A549 (cell line): Measurements from ENCODE around the gene SULF2. TPM values are rescaled to one million over a fixed set of nuclear protein-coding genes. Genes with fewer than 3 reads are reported as not detected.

Experiments
- ATAC-seq, 2 experiments: fragments of 200-7000 bp in 1 of 2; fragments of >200 bp in 1 of 2; cut with Nextera tagmentation in 1 of 2; cut with Tn5 transposase in 1 of 2; 3 replicates each; pipeline versions ENCODE4 v1.8.0 to v1.9.1; 2018 to 2020; ENCODE audit warnings: mild to moderate bottlenecking in 1 of 2, moderate library complexity in 1 of 2
- CTCF ChIA-PET: fragments of 300-600 bp; sonication (Branson Sonifier 250); formaldehyde crosslinking; extraction: SDS; loops from one replicate; lab custom pipeline; 2021; ENCODE audit warnings: antibody characterized with exemption, inconsistent platforms; lab: Yijun Ruan, JAX
- POLR2A ChIA-PET: fragments of 350-600 bp; formaldehyde crosslinking; extraction: SDS; loops from one replicate; lab custom pipeline; 2021; ENCODE audit warnings: antibody characterized with exemption, inconsistent platforms; lab: Yijun Ruan, JAX
- DNase-seq, 2 experiments: peaks; one replicate each; pipeline versions ENCODE4 v3.0.0 to v3.0.0-alpha.2; 2011 to 2016; ENCODE audit warnings: low read depth in 1 of 2, low spot score in 1 of 2
- FAIRE-seq: peaks from 2 replicates; lab custom pipeline; 2011; peaks lifted over from hg19 to GRCh38; lab: Jason Lieb, UNC
- H3K27ac ChIP-seq, 2 experiments: fragments of >200 bp; sonication (Bioruptor Twin); formaldehyde crosslinking; 3 replicates each; pipeline ENCODE4 v1.5.1; 2016 to 2017
- H3K4me1 ChIP-seq: fragments of >200 bp; sonication (Bioruptor Twin); formaldehyde crosslinking; 3 replicates; pipeline ENCODE4 v1.6.1; 2016
- H3K4me2 ChIP-seq: fragments of >200 bp; sonication (Bioruptor Twin); formaldehyde crosslinking; 3 replicates; pipeline ENCODE4 v1.6.1; 2016
- H3K4me3 ChIP-seq: fragments of >200 bp; sonication (Bioruptor Twin); formaldehyde crosslinking; 3 replicates; pipeline ENCODE4 v1.5.1; 2016
- H3K9me3 ChIP-seq: fragments of >200 bp; sonication (Bioruptor Twin); formaldehyde crosslinking; 3 replicates; pipeline ENCODE4 v1.6.1; 2016
- BHLHE40 ChIP-seq: IDR thresholded peaks from 2 replicates; pipeline ENCODE4 v1.6.1; 2012; ENCODE audit warnings: low read depth, low read length, inconsistent platforms
- CBX2 ChIP-seq: fragments of 200-600 bp; sonication (generic); IDR thresholded peaks from 2 replicates; pipeline ENCODE4 v1.6.1; 2016; ENCODE audit warnings: low read depth, mild to moderate bottlenecking, borderline replicate concordance
- CHD2 ChIP-seq: fragments of 150-350 bp; IDR thresholded peaks from 2 replicates; pipeline ENCODE4 v1.6.1; 2014; ENCODE audit warnings: low read length; ENCODE audit not compliant: partially characterized antibody
- HDAC2 ChIP-seq: fragments of 200-600 bp; sonication (generic); IDR thresholded peaks from 2 replicates; pipeline ENCODE4 v1.6.1; 2016
- KDM1A ChIP-seq: fragments of 200-600 bp; sonication (generic); IDR thresholded peaks from 2 replicates; pipeline ENCODE4 v1.6.1; 2016; ENCODE audit warnings: low read depth, mild to moderate bottlenecking
- MAFK ChIP-seq: fragments of 450-650 bp; IDR thresholded peaks from 2 replicates; pipeline ENCODE4 v1.6.1; 2014; ENCODE audit not compliant: partially characterized antibody
- NFE2L2 ChIP-seq: fragments of 150-350 bp; conservative IDR thresholded peaks from 2 replicates; pipeline ENCODE4 v1.6.1; 2014; ENCODE audit warnings: low read length
- NPAS2 ChIP-seq: fragments of 250-450 bp; sonication (Bioruptor Pico); IDR thresholded peaks from 2 replicates; pipeline ENCODE4 v1.8.0; 2022; ENCODE audit warnings: mild to moderate bottlenecking, moderate library complexity, borderline replicate concordance
- POLR2A ChIP-seq: IDR thresholded peaks from 2 replicates; pipeline ENCODE4 v1.6.1; 2012; ENCODE audit warnings: mild to moderate bottlenecking, low read length
- RAD21 ChIP-seq, 2 experiments: fragments of >200 bp in 1 of 2; sonication (Bioruptor Twin) in 1 of 2; formaldehyde crosslinking in 1 of 2; IDR thresholded peaks in 1 of 2; conservative IDR thresholded peaks in 1 of 2; 2 replicates in 1 of 2; 3 replicates in 1 of 2; pipeline ENCODE4 v1.6.1; 2012 to 2018; ENCODE audit warnings: inconsistent platforms in 1 of 2
- RARB ChIP-seq: fragments of 250-450 bp; sonication (Bioruptor Pico); IDR thresholded peaks from 2 replicates; pipeline ENCODE4 v1.8.0; 2021; ENCODE audit warnings: mild to moderate bottlenecking, moderate library complexity
- RCOR1 ChIP-seq: fragments of 150-350 bp; IDR thresholded peaks from 2 replicates; pipeline ENCODE4 v1.6.1; 2014; ENCODE audit warnings: antibody characterized with exemption, low read length, low read depth
- RFX5 ChIP-seq: fragments of 450-650 bp; IDR thresholded peaks from 2 replicates; pipeline ENCODE4 v1.7.1; 2014; ENCODE audit warnings: antibody characterized with exemption, mild to moderate bottlenecking, moderate library complexity
- SMC3 ChIP-seq: fragments of >200 bp; sonication (Bioruptor Twin); formaldehyde crosslinking; IDR thresholded peaks from 3 replicates; pipeline ENCODE4 v1.6.1; 2018; ENCODE audit warnings: inconsistent platforms
- ZSCAN20 ChIP-seq: fragments of 250-450 bp; sonication (Bioruptor Pico); IDR thresholded peaks from 2 replicates; pipeline ENCODE4 v1.8.0; 2022; ENCODE audit warnings: mild to moderate bottlenecking, moderate library complexity
- WGBS: methylation state at CpG from one replicate; pipeline ENCODE4 v1.1.6; 2017; ENCODE audit errors: missing lambda C conversion rate; 5-methylcytosine and 5-hydroxymethylcytosine counted together
- polyA plus RNA-seq, 4 experiments: library from polyadenylated mRNA; depleted of rRNA in 3 of 4; stranded (reverse); fragments of >200 nt; fragmentation: RNase III in 1 of 4; extraction: RNeasy Plus Mini Kit Qiagen cat#74134 plus additional on column Dnase treatment in 1 of 4; gene quantifications; 2 replicates in 3 of 4; 3 replicates in 1 of 4; pipeline ENCODE4 v1.2.3, GENCODE V29; 2011 to 2017
- TF ChIP-seq, protein P1 (sequence below): IDR thresholded peaks from 2 replicates; pipeline ENCODE4 v1.6.1; 2012
- TF ChIP-seq, protein P2 (sequence below): fragments of >200 bp; sonication (Bioruptor Twin); formaldehyde crosslinking; IDR thresholded peaks from 2 replicates; pipeline ENCODE4 v1.6.1; 2016
- TF ChIP-seq, protein P3 (sequence below): IDR thresholded peaks from 2 replicates; pipeline ENCODE4 v1.6.1; 2012
- TF ChIP-seq, protein P4 (sequence below): fragments of 150-350 bp; IDR thresholded peaks from 2 replicates; pipeline ENCODE4 v1.6.1; 2014; ENCODE audit warnings: low read depth, mild to moderate bottlenecking, low read length

SULF2 gene
- polyA plus RNA-seq, 2 of the 4 experiments (the other 2 are of a cell fraction), result 5.8 to 16.8 TPM

DNA sequence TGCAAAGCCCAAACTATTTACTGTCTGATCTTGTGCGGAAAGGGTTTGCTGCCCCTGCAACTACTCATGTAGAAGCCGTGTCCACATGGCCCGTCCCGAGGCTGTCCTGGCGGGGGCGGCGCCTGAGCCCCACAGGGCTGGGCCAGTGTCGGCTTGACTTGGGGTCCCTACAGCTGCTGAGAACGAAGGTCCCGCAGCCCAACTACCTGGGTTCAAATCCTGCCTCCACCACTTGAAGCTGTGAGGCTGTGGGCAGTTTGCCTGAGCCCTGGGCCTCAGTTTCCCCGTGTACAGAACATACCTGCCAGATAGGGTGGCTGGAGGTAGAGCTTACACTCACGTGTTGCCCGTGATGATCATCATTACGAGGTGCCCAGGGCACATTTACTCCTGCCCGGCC, 111.1 kb downstream of the SULF2 start:
- no peaks in the 10 kb centered on the region for H3K4me1 ChIP-seq
- 84% methylated on average over 11 of the region's 15 CpGs for whole genome bisulfite sequencing
- no peak overlapping the region for H3K4me3 ChIP-seq
- FAIRE-seq, result no peak
- ChIA-PET POLR2A (no interaction called here), CTCF (interaction anchor here (1.0 to 13.2 kb wide), 6 partner anchors 12 to 956 kb away, joined by 3 to 232 read pairs (median 36); no protein-coding TSS in a partner anchor)
- no peak for ATAC-seq
- no peak overlapping the region for H3K27ac ChIP-seq
- TF ChIP-seq ZSCAN20 (CRISPR knock-in tag), result no peak
- TF ChIP-seq SMC3, result no peak
- TF ChIP-seq, protein P1, sequence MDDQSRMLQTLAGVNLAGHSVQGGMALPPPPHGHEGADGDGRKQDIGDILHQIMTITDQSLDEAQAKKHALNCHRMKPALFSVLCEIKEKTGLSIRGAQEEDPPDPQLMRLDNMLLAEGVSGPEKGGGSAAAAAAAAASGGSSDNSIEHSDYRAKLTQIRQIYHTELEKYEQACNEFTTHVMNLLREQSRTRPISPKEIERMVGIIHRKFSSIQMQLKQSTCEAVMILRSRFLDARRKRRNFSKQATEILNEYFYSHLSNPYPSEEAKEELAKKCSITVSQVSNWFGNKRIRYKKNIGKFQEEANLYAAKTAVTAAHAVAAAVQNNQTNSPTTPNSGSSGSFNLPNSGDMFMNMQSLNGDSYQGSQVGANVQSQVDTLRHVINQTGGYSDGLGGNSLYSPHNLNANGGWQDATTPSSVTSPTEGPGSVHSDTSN, result no peak
- no peak for TF ChIP-seq POLR2A
- TF ChIP-seq, protein P2, sequence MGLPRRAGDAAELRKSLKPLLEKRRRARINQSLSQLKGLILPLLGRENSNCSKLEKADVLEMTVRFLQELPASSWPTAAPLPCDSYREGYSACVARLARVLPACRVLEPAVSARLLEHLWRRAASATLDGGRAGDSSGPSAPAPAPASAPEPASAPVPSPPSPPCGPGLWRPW, result no peak
- no peak for TF ChIP-seq CBX2
- no peak for TF ChIP-seq KDM1A
- no peak for TF ChIP-seq RFX5
- no peak for TF ChIP-seq RAD21 (conservative IDR thresholded peaks at IDR 0.05 in 1 of 2, IDR thresholded peaks at IDR 0.05 in 1 of 2)
- DNase-seq, result no peak
- no peaks in the 10 kb centered on the region for H3K9me3 ChIP-seq
- no peak overlapping the region for H3K4me2 ChIP-seq

DNA sequence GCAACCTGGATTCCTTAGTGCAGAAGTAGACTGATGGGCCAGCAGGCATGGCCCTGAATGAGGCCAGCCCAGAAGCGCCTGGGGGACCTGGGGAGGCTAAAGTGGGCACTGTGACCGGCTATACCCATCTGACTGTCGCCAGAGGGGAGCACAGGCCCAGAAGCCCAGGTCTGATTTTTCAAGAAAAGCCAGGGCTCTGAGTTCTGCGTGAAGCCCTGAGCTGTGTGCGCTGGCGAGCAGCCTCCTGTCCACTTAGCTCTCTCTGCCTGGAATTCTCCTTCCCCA, 111.7 kb downstream of the SULF2 start:
- Histone ChIP-seq H3K9me3 (no peaks in the 10 kb centered on the region), H3K27ac (no peak overlapping the region), H3K4me2 (no peak overlapping the region), H3K4me3 (no peak overlapping the region), H3K4me1 (no peaks in the 10 kb centered on the region)
- FAIRE-seq (no peak), DNase-seq (no peak), ATAC-seq (no peak)
- ChIA-PET POLR2A (no interaction called here), CTCF (interaction anchor here (1.0 to 13.2 kb wide), 6 partner anchors 10 to 949 kb away, joined by 4 to 232 read pairs (median 39); no protein-coding TSS in a partner anchor)
- 67% methylated on average over 6 of the region's 6 CpGs for WGBS
- TF ChIP-seq, protein P1, result no peak
- TF ChIP-seq NPAS2 (CRISPR knock-in tag), result no peak
- no peak for TF ChIP-seq CHD2
- TF ChIP-seq MAFK, result no peak
- TF ChIP-seq POLR2A, result no peak
- no peak for TF ChIP-seq SMC3
- no peak for TF ChIP-seq NFE2L2
- TF ChIP-seq, protein P3, sequence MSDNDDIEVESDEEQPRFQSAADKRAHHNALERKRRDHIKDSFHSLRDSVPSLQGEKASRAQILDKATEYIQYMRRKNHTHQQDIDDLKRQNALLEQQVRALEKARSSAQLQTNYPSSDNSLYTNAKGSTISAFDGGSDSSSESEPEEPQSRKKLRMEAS, result no peak
- TF ChIP-seq BHLHE40, result no peak
- TF ChIP-seq HDAC2, result no peak
- TF ChIP-seq RFX5, result no peak
- TF ChIP-seq, protein P4, sequence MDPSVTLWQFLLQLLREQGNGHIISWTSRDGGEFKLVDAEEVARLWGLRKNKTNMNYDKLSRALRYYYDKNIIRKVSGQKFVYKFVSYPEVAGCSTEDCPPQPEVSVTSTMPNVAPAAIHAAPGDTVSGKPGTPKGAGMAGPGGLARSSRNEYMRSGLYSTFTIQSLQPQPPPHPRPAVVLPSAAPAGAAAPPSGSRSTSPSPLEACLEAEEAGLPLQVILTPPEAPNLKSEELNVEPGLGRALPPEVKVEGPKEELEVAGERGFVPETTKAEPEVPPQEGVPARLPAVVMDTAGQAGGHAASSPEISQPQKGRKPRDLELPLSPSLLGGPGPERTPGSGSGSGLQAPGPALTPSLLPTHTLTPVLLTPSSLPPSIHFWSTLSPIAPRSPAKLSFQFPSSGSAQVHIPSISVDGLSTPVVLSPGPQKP, result no peak

DNA sequence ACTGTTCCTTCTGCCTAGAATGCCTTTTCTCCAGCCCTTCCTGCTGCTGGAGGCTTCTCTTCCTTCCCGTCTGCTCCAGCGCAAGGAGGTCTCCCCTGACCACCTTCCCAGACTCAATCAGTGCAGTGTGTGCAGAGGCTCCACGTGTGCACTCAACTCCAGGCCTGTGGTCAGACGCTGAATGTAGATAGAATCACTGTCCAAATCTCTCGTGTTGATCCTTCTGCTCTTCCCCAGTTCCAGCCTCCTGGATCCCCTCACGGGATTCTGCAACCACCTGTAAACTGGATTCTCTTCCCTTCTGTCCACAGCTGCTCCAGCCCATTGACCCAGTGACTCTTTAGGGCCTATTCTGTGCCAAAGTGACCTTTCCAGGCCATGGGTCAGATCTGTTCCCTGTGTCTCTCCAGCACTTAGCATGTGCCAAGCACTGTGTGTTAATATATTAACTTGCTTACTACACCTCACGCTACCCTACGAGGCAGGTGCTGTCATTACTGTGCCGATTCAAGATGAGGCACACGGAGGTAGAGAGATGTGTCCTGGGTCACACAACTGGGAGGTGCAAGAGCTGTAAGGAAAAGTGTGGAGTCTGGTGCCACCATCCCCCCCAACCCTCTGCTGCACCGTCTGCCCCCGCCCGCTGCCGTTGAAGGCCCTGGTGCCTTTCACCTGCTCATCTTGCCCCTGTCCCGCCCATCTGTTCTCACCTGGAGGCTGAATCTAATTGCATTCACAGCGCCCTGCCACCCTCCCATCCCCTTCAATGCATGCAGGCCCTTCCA, 112.2 kb downstream of the SULF2 start:
- FAIRE-seq (no peak), ATAC-seq (no peak), DNase-seq (no peak)
- Histone ChIP-seq H3K27ac (no peak overlapping the region), H3K4me1 (no peaks in the 10 kb centered on the region), H3K4me2 (no peak overlapping the region), H3K9me3 (no peaks in the 10 kb centered on the region), H3K4me3 (no peak overlapping the region)
- no peak for TF ChIP-seq RCOR1
- no peak for TF ChIP-seq RARB (CRISPR knock-in tag)
- ChIA-PET POLR2A (no interaction called here), CTCF (interaction anchor here (1.1 to 13.2 kb wide), 3 partner anchors 10 to 950 kb away, joined by 7 to 232 read pairs (median 14); no protein-coding TSS in a partner anchor)
- WGBS, result 84% methylated on average over 16 of the region's 16 CpGs
